ENCODE results near the gene KRT15. TPM values are rescaled to one million over a fixed set of nuclear protein-coding genes. Genes with fewer than 3 reads are reported as not detected.
A peak's percentile ranks its signal among the peaks of the same experiment; 100 is the strongest.

The KRT15 gene
- total and polyA plus RNA-seq, 4 donors: 0.14 TPM; not detected in 3

- Histone ChIP-seq H3K4me3 (ENCODE audit: low read depth in 1 of 3, low read length in 3 of 3) (peak overlapping the region in 1 of 3 donors; percentile 21), H3K9ac (ENCODE audit: low read depth in 1 of 2, low read length in 2 of 2) (no peak overlapping the region), H3K27ac (ENCODE audit: low read depth in 1 of 2, low read length in 2 of 2) (no peak overlapping the region), H3K4me1 (ENCODE audit: control insufficient read depth in 4 of 4, insufficient read depth in 4 of 4, low read length in 3 of 4) (peaks cover 0 to 10% (median 4%) of the 10 kb centered on the region in 4 donors), H3K9me3 (ENCODE audit: control insufficient read depth in 4 of 4, low read length in 3 of 4) (no peaks in the 10 kb centered on the region), H3K36me3 (ENCODE audit: control insufficient read depth in 4 of 4, insufficient read depth in 3 of 4, low read depth in 1 of 4, low read length in 3 of 4) (no peaks in the 10 kb centered on the region), H3K27me3 (ENCODE audit: control insufficient read depth in 4 of 4, insufficient read depth in 4 of 4, low read length in 3 of 4) (peaks cover 0 to 9% (median 6%) of the 10 kb centered on the region in 4 donors)
- DNase-seq (ENCODE audit: low spot score): no peak
- 13% methylated on average over 62 of the region's 62 CpGs for WGBS
- TF ChIP-seq CTCF (IDR thresholded peaks at IDR 0.05; ENCODE audit: low read depth, low read length, missing input control) (no peak), TAF1 (conservative IDR thresholded peaks at IDR 0.05) (no peak), GABPA (IDR thresholded peaks at IDR 0.05 in 1 of 2, conservative IDR thresholded peaks at IDR 0.05 in 1 of 2) (no peak), NR2F2 (IDR thresholded peaks at IDR 0.05) (no peak), YY1 (IDR thresholded peaks at IDR 0.05) (no peak), SP1 (IDR thresholded peaks at IDR 0.05) (no peak), RAD21 (IDR thresholded peaks at IDR 0.05) (no peak), FOXA1 (IDR thresholded peaks at IDR 0.05) (no peak), HNF4A (conservative IDR thresholded peaks at IDR 0.05) (no peak), FOXA2 (IDR thresholded peaks at IDR 0.05) (no peak)
- TF ChIP-seq, protein P1, sequence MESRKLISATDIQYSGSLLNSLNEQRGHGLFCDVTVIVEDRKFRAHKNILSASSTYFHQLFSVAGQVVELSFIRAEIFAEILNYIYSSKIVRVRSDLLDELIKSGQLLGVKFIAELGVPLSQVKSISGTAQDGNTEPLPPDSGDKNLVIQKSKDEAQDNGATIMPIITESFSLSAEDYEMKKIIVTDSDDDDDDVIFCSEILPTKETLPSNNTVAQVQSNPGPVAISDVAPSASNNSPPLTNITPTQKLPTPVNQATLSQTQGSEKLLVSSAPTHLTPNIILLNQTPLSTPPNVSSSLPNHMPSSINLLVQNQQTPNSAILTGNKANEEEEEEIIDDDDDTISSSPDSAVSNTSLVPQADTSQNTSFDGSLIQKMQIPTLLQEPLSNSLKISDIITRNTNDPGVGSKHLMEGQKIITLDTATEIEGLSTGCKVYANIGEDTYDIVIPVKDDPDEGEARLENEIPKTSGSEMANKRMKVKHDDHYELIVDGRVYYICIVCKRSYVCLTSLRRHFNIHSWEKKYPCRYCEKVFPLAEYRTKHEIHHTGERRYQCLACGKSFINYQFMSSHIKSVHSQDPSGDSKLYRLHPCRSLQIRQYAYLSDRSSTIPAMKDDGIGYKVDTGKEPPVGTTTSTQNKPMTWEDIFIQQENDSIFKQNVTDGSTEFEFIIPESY (IDR thresholded peaks at IDR 0.05): no peak
- TF ChIP-seq, protein P2, sequence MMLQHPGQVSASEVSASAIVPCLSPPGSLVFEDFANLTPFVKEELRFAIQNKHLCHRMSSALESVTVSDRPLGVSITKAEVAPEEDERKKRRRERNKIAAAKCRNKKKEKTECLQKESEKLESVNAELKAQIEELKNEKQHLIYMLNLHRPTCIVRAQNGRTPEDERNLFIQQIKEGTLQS (IDR thresholded peaks at IDR 0.05): no peak
- TF ChIP-seq, protein P3, sequence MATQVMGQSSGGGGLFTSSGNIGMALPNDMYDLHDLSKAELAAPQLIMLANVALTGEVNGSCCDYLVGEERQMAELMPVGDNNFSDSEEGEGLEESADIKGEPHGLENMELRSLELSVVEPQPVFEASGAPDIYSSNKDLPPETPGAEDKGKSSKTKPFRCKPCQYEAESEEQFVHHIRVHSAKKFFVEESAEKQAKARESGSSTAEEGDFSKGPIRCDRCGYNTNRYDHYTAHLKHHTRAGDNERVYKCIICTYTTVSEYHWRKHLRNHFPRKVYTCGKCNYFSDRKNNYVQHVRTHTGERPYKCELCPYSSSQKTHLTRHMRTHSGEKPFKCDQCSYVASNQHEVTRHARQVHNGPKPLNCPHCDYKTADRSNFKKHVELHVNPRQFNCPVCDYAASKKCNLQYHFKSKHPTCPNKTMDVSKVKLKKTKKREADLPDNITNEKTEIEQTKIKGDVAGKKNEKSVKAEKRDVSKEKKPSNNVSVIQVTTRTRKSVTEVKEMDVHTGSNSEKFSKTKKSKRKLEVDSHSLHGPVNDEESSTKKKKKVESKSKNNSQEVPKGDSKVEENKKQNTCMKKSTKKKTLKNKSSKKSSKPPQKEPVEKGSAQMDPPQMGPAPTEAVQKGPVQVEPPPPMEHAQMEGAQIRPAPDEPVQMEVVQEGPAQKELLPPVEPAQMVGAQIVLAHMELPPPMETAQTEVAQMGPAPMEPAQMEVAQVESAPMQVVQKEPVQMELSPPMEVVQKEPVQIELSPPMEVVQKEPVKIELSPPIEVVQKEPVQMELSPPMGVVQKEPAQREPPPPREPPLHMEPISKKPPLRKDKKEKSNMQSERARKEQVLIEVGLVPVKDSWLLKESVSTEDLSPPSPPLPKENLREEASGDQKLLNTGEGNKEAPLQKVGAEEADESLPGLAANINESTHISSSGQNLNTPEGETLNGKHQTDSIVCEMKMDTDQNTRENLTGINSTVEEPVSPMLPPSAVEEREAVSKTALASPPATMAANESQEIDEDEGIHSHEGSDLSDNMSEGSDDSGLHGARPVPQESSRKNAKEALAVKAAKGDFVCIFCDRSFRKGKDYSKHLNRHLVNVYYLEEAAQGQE (IDR thresholded peaks at IDR 0.05): no peak
Measured at GRCh38 chr17:41527063-41528023, 8.7 kb upstream of the KRT15 start.

DNA sequence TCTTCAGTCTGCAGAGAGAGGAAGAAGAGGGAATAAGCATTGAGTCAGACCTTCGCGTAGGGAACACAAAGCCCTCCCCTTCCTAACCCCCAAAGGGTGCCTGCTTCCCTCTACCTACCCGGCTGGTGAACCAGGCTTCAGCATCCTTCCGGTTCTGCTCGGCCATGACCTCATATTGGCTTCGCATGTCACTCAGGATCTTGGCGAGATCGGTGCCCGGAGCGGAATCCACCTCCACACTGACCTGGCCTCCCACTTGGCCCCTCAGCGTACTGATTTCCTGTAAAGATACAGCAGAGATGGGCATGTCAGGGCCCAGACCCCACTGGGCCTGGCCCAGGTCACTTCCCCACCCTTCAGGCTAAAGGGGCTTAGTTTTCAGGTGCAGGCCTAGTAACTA is 5.6 kb upstream of the KRT15 start:
- H3K9ac ChIP-seq (ENCODE audit: low read depth in 1 of 2, low read length in 2 of 2): no peak overlapping the region
- H3K27ac ChIP-seq (ENCODE audit: low read depth in 1 of 2, low read length in 2 of 2): no peak overlapping the region
- peaks cover 0 to 5% (median 2%) of the 10 kb centered on the region in 4 donors for H3K27me3 ChIP-seq (ENCODE audit: control insufficient read depth in 4 of 4, insufficient read depth in 4 of 4, low read length in 3 of 4)
- no peak overlapping the region for H3K4me3 ChIP-seq (ENCODE audit: low read depth in 1 of 3, low read length in 3 of 3)
- DNase-seq (ENCODE audit: low spot score): no peak
- WGBS: 91% methylated on average over 11 of the region's 11 CpGs
- H3K36me3 ChIP-seq (ENCODE audit: control insufficient read depth in 4 of 4, insufficient read depth in 3 of 4, low read depth in 1 of 4, low read length in 3 of 4): no peaks in the 10 kb centered on the region
- peaks cover 0 to 10% (median 4%) of the 10 kb centered on the region in 4 donors for H3K4me1 ChIP-seq (ENCODE audit: control insufficient read depth in 4 of 4, insufficient read depth in 4 of 4, low read length in 3 of 4)
- H3K9me3 ChIP-seq (ENCODE audit: control insufficient read depth in 4 of 4, low read length in 3 of 4): no peaks in the 10 kb centered on the region
- TF ChIP-seq RXRA (IDR thresholded peaks at IDR 0.05) (no peak), FOXA1 (IDR thresholded peaks at IDR 0.05) (no peak), GABPA (IDR thresholded peaks at IDR 0.05 in 1 of 2, conservative IDR thresholded peaks at IDR 0.05 in 1 of 2) (no peak), NR2F2 (IDR thresholded peaks at IDR 0.05) (no peak), YY1 (IDR thresholded peaks at IDR 0.05) (no peak), HNF4G (IDR thresholded peaks at IDR 0.05) (no peak)
- TF ChIP-seq, protein P1 (IDR thresholded peaks at IDR 0.05): no peak
- TF ChIP-seq, protein P3 (IDR thresholded peaks at IDR 0.05): no peak
- TF ChIP-seq, protein P4, sequence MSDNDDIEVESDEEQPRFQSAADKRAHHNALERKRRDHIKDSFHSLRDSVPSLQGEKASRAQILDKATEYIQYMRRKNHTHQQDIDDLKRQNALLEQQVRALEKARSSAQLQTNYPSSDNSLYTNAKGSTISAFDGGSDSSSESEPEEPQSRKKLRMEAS (IDR thresholded peaks at IDR 0.05): no peak
